ENCODE data around the gene TRIB2.

TRIB2 gene

DNA sequence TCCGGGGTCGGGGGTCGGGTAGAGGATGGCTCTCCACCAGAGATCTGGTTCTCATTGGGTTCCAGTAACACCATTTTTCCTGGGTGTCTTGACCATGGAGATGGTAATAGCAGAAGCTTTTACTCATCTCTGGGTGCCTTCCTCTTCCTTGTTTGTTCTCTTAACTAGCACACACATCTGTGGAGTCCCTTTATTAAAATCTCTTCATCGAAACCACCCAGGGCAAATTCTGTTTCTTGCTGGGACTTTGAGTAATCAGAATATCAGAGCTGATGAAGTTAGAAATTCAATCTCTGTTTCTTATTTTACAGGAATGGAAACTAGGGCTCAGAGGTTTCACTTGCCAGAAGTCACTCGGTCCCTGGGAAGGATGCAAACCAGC lies 15.0 kb upstream of the TRIB2 start:
- DNase-seq: no peak

DNA sequence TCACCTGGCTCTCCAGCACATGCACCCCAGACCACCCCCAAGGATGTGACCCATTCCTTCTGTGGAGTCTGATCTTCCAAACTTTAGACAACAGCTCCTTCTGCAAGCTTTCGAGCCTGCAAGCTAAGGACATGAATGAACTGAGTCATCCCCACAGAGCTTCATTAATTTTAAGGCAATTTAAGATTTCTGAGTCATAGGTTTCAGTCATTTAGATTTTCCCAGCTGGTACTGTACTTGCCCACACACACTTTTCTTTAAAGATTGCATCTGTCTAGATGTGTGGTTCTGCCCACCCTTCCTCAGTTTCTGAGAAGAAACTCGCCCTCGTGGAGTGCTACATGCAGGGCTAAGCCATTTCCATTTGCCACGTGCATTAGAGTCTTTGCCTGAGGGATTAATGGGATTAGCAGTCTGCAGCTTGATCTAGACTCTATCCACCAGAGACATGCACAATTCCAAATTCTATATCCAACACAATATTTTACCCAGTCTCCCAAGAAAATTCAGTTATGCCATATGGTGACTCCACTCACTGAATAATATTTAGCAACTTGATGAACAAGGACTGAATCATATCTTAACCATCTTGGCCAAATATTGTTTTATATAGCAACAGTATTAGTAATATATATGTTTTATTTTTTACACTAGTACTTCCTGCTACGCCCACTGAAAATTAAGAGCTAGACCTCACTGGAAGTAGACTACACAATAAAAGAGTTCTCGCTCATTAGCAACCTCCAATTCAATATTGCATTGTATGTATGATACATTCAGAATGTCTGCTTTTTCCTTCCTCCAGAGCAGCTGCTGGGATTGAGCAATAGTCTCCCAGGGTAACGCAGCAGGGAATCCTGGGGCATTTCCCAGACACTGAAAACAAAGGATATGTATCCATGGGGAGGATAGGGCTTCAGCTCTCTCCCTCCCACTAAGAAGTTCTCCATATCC lies 14.3 kb upstream of the TRIB2 start:
- no peak for DNase-seq

- no peak for DNase-seq
These were observed 12.4 kb upstream of the TRIB2 start for GRCh38 chr2:12704378-12704777.

GRCh38 chr2:12705230-12705629 lies 11.5 kb upstream of the TRIB2 start:
- no peak for DNase-seq

DNA sequence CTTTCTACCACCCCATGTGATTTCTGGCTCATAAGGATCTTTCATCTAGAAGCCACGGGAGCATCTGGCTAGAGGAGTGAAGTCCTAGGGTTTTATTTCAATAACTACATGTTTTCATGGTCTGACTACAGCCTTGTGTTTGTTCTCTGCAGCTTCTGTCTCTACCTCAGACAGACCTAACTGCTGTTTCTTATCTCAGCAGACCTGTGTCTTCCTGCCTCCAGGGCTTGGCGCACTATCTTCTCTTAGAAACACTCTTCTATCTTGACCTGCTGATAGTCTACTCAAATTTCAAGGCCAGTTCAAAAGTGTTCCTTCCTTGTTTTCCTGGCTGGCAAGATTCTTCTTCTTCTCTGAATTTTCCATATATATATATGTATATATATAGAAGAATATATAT lies 11.0 kb upstream of the TRIB2 start:
- no peak for DNase-seq

DNA sequence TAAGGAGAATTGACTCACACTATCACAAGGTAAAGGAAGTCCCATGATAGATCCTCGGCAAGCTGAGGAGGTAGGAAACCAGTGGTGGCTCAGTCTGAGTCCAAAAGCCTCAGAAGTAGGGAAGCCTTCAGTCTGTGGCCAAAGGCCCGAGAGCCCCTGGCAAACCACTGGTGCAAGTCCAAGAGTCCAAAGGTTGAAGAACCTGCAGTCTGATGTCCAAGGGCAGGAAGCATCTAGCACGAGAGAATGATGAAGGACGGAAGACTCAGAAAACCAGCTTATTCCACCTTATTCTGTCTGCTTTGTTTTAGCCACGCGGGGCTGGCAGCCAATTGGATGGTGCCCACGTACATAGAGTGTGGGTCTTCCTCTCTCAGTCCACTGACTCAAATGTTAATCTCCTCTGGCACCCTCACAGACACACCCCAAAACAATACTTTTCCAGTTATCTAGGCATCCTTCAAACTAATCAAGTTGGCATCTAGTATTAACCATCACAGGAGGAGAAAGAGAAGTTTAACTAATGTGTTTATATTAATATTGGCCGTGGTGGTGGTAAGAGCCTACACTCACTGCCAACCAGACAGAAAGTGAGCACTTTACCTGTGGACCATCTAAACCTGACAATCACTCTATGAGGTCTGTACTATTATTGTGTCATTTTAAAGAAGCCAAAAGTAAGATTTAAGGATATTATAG lies 8.1 kb upstream of the TRIB2 start:
- DNase-seq: no peak

DNA sequence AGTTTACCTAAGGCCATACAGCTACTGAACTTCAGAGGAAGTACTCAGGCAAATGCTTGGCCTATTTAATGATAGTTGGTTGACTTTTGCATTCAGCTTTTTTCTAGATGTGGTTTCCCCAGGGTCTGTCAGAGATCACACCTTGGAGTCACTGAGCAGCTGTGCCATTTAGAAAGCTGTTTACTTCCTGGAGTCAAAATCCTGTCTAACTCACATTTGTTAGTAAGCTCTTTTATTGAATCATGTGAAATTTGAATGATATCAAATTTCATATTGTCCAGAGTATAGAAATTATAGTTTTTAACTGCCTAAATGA lies 7.6 kb upstream of the TRIB2 start:
- no peak for DNase-seq

- DNase-seq: no peak
These were observed 6.4 kb upstream of the TRIB2 start for GRCh38 chr2:12710301-12710700.

DNA sequence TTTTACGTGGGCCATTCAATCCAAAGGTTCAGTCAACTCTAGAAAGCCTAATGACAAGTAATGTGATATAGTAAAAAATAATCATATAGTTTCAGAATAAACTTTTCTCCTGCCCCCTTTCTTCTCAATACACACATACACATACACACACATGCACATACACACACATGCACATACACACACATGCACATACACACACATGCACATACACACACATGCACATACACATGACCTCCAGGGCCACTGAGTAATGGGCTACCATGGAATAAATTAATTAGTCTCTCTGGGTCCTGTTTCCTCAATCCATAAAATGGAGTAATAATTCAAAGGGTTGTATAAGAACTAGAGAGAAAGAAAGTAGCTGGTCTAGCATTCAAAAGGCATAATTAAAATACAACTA lies 5.4 kb upstream of the TRIB2 start:
- no peak for DNase-seq

GRCh38 chr2:12712881-12713280 lies 3.9 kb upstream of the TRIB2 start:
- DNase-seq: no peak

DNA sequence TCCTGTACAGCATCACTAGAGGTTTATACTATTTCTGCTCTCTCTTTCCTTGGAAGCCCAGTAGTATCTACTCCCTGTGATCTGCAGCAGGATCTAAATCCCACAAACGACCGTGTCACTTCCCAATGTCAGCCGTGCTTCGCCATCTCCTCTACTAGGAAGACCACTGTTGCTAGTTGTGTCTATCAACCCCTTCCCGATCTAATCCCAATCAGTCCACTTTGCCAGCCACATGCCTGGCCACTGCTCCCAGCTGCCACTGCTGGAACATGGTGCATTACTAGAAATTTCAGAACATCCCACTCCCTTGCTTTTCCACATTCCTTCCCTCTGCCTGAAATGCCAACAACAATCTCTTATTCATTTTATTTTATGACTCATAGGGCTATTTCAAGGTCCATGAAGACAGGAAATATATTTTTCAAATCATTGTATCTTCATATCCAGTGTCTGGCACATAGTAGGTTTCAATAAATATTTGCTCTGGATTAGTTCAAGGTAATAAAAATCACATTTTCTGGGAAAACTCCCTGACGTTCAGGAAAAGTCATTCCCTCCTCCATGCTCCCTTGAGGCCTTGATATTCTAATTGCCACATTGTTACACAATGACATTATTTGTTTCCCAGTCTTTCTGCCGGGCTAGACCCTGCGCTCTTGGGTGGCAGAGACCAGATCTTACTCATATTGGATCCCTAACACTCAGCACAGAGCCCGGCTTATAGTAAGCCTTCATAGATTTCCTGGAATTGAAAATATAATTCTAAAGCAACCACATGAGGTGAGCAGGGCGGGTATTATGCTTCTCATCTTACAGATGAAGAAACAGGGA lies 2.1 kb upstream of the TRIB2 start:
- no peak for DNase-seq

GRCh38 chr2:12715258-12716031 lies 1.3 kb upstream of the TRIB2 start:
- DNase-seq: no peak

- peak; percentile 43 for DNase-seq
These were observed 779 bp upstream of the TRIB2 start for GRCh38 chr2:12716032-12716281.

GRCh38 chr2:12717191-12718014 lies 667 bp downstream of the TRIB2 start:
- no peak for DNase-seq

DNA sequence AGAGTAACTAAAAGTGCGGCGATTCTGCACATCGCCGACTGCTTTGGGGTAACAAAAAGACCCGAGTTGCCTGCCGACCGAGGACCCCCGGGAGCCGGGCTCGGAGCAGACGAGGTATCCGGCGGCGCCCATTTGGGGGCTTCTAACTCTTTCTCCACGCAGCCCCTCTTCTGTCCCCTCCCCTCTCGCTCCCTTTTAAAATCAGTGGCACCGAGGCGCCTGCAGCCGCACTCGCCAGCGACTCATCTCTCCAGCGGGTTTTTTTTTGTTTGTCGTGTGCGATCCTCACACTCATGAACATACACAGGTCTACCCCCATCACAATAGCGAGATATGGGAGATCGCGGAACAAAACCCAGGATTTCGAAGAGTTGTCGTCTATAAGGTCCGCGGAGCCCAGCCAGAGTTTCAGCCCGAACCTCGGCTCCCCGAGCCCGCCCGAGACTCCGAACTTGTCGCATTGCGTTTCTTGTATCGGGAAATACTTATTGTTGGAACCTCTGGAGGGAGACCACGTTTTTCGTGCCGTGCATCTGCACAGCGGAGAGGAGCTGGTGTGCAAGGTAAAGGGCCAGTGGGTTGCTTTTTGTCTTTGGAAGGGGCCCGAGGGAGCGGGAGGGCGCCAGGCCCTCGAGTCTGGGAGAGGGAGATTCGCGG lies 1.4 kb downstream of the TRIB2 start:
- no peak for DNase-seq

DNA sequence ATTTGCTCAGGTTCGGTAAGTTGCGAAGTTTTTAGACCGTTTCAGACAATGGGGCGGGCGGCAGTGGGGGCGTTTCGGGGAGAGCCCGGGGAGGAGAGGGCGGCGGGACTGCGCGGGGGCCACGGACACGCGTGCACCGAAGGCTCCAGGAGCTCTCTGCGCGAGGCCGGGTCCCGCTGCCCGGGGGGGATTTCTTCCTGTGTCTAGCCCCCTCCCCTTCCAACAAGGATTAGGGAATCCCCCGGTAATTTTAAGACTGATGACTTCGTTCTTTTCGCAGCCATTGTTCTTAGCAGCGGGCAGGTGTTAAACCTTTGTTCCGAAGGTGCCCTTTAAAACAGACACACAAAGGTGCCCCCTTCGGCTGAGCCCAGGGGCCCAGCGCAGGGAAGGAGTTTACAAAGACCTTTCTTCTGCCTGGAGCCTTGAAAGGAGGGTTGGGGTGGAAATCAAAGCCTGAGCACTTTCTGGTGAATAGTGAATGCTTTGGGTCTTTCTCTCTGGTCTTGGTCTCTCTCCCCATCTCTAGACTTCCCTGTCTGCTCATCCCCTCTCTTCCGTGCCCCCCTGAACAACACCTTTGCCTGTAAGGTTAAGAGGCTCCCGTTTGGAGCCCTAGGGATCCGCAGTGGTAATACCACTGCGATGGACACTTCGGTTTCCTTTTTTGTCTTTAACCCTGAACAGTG lies 2.1 kb downstream of the TRIB2 start:
- no peak for DNase-seq

GRCh38 chr2:12719400-12720277 lies 2.9 kb downstream of the TRIB2 start:
- no peak for DNase-seq

- no peak for DNase-seq
These were observed 3.5 kb downstream of the TRIB2 start for GRCh38 chr2:12720278-12720620.

DNA sequence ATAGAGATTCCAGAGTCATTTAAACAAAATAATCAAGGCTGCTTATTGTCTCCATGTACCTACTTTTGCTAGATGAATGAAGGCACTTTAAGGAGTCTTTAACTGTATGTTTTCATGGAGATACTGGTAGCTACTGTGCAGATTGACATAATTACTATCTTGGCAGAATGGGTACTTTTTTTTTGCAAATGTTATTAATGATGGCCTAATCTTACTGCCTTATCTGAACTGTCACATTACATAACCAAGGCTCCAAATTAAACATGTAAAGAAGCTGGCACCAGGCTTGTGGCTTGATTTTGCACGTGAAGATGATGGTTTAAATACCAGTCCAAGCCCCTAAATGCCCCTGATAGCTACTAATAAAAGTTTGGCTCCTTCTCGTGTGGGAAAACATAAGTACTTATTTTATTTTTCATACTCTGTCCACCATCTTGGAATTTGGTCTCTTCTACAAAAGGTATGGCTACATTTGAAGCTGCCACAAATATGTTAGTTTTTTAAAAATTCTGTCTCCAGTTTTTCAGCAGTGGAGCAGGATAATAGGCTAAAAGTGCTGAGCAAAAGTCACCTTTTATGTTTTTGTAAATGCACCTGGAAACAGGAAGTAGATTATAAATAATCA lies 4.1 kb downstream of the TRIB2 start:
- no peak for DNase-seq
